HG03442 (cell line): ENCODE data around the gene DNER.

Experiments
- ATAC-seq: cut with Tn5 transposase; IDR thresholded peaks from one replicate; pipeline ENCODE4 v1.9.1; 2021; ENCODE audit warnings: mild to moderate bottlenecking, moderate library complexity; ENCODE audit not compliant: unreplicated experiment

DNER gene

DNA sequence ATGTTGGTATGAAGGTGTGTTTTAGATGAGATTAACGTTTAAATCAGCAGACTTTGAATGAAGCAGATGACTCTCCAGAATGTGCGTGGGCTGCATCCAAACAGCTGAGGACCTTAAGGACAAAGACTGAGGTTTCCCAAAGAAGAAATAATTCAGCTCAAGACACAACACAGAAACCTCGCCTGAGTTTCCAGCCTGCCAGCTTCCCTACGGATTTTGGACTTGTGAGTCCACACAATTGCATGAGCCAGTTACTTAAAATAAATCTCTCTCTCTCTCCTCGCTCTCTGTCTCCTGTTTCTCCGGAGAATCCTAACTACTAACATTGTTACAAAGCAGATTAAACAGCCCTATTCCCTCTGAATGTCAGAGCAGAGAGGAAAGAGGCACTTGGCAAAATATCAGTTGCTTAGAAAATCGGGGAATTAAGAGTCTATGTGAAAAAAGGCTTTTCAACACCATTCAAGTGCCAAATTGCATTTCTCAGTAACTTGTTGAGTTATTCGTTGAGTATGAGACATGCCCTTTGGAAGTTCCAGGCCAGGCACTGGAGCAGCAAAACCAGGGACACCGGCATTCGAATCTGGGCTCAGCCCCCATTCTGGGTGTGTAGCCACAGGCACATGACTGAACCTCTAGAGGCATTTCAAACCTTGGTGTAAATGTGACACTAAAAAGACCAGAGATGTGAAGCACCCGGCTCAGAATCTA lies 268.7 kb downstream of the DNER start:
- no peak for ATAC-seq

DNA sequence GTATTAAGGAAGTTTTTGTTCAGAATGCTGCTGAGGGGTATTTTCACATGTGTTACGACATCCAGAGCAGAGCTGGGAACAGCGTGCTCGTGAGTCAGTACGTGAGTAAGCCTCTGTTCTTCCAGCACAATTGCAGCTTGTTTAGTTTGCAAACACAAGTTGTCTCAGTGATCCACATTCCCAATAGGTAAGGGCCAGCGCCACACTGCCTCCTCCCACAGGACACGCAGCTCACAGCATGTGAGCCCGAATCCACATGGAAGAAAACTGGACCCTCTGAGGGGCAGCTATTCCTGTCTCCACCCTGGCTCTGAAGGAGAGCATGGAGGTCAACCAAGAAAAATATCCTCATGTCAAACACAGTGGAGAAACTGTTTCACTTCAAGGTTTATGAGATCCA lies 269.3 kb downstream of the DNER start:
- no peak for ATAC-seq

DNA sequence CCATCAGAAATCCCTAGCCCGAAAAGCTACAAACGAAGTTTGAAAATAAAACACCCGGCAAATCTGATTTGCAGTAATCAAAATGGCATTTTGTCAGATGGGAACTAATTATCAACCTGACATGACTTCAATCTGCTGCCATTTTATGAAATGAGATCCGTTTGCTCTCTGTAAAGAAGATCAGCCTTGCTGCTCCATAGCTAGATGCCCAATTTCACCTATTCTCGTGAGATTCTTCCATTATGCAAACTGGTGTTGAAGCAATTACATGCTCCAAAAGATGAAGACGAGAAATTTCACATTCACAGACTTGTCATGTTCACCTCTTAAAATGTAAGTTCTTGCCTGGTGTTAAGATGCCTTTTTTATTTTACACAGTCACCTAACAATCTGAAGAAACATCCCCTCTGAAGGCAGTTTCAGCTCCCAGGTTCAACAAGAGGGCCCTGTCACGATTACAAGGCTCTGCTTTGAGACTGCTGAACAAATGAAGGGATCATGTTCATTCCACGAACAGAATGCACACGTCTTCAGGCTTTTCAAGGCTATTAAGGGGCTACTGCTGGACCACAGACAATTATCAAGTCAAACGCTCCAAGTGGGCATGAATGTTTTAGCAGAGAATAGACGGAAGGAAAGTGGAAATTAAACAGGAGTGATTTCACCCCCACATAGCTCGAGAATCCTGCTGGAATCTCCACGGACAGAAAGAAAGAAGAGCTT lies 270.6 kb downstream of the DNER start:
- no peak for ATAC-seq

DNA sequence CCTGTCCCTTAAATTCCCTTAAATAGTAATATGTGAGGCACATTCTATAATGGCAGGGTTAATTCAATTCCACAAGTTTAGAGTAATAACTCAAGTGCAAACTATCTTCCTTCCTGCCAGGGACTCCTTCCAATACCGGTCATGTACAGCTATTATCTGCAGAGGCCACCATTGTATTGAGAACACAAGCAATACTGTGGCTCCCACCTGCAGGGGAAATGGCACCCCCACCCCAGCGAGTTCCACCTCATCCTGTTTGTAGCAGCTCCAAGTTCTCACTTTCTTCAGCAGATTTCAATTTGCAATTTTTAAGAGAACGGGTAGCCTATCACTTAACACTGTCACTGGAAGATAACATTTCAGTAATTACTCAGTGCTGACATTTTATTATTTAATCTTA lies 271.2 kb downstream of the DNER start:
- no peak for ATAC-seq

DNA sequence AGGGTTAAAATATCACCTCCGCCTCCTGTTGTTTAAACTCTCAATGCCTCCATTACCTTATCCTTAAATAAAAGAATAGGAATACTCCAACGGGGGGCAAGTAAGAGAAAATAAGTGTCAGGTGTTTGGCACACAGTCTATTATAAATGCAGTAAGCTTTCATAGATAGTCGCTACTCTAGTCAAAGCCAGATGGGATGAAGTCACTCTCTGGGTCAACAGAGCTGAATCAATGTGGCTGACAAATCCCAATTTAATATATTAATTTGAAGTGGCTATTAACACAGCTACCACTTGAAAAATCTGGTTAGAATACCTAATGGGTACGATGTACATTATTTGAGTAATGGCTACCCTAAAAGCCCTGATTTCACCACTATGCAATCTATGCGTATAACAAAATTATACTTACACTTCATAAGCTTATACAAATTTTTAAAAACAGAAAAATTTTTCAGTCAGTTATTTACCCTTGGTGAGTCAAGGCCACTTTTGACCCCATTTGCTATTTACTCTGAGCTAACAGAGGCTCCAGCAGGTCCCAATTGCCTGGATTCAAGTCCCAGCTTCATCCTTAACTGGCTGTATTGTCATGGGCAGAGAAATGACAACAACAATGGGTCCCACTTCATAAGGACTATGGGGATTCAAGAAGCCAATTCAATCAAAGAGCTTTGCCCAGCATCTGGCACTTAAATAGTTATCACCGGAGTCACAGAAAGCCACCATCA lies 275.8 kb downstream of the DNER start:
- ATAC-seq, result no peak

DNA sequence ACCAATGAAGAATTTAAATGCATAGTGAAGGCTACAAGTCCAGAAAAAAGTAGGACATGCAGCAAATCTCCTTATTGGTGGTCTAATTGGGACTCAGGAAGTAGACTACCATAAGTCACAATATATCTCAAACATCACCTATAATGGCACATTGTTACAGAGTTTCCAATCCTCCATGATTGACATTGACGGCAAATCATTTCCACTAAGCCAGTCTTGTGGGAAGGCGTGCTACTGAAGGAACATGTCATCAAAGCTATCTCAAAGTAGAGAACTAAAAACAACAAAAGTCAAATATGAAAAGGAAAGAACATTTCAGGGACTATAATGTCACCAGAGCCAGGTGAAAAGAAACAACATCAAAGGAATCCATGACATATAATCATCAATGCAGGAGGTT lies 276.9 kb downstream of the DNER start:
- ATAC-seq, result no peak

DNA sequence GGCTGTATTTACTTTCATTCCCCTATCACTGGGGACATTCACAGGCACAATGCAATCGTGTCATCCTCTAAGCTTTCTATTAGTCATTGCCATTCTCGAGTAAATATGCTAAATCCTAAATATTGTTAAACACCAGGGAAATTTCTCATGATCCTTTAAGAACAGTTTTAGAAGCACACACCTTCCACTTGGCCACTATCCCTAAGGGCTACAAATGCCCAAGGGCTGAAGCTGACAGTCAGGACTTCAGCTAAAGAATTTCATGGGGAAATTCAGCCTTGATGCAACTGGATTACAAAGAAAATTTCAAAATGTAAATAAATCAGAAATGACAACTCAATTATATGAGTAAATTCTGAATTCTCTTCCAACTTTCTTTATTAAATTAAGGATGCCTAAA lies 280.2 kb downstream of the DNER start:
- no peak for ATAC-seq

DNA sequence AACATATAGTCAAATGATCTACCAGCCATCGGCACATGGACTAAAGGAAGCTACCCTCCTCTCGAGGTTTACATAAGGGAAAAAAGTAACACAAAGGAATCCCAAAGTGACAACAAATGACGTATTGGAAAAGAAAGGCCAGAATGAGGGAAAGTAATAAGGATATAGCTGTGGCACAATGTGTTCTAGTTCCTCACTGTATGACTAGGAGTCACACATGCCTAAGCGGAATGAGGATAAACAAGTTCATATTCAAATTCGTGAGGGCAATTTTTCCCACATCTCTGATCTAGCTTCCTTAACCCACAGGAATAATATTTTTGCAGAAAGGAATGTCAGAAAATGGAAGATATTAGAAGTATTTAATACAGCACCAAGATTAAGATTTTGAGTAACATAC lies 281.0 kb downstream of the DNER start:
- ATAC-seq, result no peak

DNA sequence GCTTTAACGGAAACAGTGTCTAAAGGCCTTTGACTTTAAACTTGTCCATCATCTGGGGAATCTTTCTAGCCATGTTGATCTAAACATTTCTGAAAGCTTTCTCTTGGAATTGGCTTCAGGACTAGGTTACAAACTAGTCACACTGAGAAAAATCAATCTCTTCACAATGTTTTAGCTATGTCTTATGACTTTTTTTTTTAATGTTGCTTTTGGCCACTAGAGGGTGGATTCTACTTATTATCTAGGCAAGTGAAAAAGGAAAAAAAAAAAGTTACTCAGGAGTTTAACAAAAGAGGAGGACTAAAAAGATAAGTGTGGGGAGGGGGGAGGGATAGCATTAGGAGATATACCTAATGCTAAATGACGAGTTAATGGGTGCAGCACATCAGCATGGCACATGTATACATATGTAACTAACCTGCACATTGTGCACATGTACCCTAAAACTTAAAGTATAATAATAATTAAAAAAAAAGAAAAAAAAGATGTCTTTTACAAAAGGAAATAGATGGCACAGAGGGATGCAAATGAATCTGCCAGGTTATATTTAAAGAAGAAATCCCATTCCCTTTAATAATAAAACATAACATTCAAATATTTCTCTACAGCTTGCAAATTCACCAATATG lies 282.9 kb downstream of the DNER start:
- ATAC-seq, result no peak

DNA sequence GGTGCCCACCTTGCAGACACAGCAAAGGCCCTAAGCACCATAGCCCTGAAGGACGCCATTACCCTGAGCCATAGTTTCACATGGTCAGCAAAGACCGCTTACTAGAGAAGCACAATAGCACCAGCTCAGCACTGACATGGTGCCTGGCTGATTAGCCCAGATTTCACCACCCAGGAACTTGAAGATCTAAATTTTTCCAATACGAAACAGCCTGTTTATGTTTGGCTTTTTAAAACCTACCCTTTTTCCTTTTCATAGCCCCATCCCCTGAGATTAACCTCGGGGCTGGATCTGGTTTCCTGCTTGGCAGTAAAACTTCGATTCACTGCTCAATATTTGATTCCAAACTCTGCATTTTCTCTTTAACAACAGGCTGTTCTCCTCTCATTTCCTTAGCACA lies 284.8 kb downstream of the DNER start:
- no peak for ATAC-seq

DNA sequence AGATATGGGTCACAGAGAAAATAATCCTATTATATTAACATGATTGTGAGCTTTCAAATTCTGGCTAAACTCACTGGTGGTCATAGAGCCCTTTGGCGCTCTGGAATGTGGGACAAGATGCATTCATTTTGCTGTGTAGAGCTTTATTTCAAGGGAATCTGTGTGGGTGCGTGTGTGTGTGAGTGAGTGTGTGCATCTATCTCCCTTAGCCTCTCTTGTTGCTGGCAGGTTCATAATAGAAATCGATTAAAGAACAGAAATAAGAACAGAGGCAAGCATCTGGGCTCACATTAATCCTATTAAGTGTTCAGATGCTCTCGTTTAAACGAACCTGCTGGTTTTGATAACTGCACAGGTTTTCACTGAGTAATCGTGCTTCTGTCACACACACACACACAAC lies 287.9 kb downstream of the DNER start:
- no peak for ATAC-seq

DNA sequence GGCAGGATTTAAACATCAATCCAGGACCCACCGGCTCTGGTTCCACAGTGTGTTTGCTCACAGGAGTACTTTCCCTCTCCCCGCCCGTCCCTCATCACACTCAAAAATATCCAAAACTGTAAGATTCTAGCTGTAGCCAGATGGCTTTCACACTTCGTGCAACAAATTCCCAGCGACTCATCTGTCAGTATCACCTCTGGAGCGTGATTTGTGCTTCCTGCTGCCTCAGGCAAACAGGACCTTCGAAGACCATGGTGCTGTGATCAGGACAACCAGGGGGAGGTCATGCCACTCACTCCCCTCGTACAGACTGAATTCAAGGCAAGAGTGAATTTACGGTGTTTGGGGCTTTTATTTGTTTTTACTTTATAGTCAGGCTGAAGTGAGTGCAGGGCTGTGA lies 288.8 kb downstream of the DNER start:
- ATAC-seq, result no peak

DNA sequence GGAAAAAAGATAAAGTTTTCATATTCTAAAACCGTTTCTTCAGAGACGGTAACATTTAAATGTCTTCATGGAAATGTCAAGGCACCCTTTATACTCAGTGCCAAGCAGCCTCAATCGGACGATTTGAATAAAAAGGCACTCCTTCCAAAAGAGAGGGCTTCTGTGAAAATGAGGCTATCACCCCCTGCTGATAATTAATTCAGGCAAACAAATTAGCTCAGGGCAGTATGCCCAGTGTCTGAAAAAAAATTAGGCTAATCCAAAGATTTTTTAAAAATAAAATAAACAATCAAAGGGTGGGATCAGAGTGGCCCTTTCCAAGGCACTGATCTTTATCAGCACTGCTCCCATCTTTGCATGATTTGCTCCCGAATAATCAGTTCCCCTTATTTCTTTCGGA lies 292.3 kb downstream of the DNER start:
- no peak for ATAC-seq

DNA sequence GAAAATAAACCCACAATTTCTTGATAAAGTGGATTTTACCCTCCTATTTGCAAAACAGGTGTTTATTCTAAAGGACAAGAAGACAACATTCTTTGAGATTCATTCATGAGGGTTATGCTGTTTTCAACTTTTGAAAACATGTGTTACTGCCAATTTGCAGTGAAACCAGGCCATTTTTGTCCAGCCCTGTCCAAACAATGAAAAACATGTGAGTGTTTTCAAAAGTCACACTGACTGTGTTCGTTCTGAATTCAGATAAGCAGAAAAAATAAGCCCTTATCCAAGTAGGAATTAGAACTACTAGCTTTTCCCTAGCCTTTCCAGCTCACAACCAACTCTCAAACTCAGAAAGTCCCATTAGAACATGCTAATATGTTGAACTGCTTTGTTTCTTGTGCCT lies 295.2 kb downstream of the DNER start:
- no peak for ATAC-seq

DNA sequence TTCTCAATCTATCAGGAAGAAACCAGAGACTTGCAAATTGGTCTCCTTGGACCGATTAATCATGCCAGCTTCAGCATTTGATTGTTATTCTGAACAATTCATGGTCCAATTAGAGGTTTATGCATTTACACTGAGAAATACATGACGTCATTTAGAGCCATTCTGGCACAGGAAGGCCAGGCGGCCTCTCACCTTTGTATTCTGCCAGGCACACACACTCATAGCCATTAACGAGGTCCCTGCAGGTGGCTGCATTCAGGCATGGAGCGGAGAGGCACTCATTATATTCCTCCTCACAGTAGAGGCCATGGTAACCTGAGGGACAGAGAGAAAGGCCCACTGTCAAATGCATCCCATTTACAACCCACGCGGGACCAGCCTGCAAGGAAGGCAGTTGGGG lies 296.4 kb downstream of the DNER start:
- ATAC-seq, result no peak

DNA sequence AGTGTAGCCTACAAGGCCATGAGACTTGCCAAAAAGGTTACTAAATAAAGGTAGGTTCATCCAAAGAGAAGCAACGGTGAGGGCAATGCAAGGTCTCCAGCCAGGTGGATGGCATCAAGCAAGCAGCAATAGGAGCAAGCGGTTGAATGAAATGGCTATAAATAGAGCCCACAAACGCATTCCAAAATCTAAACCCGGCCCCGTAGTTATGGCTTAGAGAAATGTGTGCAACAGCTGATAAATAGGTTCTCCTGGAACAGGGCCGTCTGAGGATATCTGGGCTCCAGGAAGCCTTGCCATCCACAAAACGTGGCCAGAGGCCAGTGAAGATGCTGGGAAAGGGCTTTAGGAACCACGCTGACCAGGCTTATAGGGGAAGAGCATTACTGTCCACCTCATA lies 297.2 kb downstream of the DNER start:
- no peak for ATAC-seq

DNA sequence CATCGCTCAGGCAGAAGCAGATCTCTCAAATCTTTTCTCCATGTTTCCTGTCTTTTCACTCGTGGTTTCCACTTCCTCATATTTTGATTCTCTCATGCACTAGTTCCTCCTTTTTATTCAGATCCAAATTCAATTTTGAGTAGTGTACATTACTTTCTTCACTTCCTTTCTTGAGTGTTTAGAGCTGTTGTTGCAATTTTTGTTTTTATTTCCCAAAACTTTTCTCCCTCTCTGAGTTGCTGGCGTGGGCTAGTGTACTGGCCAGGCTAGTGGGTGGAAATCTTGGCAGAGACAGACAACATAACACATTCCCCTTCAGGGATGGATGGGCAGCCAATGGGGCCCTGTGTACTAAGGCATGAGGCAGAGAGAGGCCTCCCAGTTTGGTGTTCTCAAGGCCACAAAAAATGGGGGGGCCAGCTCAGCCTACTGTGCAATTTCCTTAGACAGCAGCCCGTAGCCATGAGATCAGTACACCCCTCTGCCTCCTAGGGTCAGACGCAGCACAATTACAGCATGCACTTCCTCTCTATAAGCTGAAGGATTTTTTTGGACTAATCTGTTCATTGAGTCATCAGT lies 298.1 kb downstream of the DNER start:
- no peak for ATAC-seq

DNA sequence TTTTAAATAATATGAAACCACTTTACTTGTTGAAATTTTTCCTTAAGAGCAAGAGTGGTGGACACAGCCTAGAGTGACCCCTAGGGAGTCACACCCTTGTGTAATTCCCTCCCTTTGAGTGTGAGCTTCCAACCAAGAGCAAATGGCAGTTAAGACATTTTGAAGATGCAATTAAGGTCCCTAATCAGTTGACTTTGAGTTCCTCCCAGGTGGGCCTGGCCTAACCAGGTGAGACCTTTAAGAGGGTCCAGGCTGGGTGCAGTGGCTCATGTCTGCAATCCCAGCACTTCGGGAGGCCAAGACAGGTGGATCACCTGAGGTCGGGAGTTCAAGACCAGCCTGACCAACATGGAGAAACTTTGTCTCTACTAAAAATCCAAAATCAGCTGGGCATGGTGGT lies 299.7 kb downstream of the DNER start:
- ATAC-seq, result no peak

DNA sequence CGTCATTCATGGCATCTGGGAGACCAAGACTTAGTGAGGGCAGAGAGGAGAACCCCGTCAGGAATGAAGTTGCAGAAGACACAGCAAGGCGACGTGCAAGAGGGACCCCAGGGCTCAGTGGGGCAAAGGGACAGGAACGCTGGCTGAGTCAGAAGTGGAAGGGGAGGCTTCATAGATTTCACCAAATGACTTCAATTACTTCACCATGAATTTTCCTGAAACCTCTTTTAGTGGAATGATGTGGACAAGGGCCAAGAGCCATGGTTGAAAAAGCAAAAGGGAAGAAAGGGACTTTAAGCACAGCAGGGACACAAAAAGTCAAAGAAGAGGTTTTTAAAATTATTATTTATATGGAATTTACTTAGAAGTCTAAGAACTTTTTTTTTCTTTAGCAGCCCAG lies 301.7 kb downstream of the DNER start:
- no peak for ATAC-seq

DNA sequence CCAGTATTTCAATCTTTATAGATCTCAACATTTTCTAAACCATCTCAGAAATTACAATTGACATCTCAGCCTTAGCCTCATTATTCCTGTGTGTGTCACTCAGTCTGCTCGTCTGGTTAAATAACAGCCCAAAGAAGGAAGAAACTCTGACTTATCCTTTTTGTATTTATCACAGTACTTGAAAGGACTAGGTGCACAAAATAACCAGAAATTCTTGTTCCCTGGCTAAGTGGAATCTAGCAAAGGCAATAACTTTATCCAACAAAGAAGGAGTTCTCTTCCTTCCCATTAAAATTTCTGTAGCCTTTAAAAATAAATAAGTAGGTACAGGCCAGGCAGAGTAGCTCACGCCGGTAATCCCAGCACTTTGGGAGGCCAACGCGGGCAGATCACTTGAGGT lies 303.4 kb downstream of the DNER start:
- ATAC-seq, result no peak

DNA sequence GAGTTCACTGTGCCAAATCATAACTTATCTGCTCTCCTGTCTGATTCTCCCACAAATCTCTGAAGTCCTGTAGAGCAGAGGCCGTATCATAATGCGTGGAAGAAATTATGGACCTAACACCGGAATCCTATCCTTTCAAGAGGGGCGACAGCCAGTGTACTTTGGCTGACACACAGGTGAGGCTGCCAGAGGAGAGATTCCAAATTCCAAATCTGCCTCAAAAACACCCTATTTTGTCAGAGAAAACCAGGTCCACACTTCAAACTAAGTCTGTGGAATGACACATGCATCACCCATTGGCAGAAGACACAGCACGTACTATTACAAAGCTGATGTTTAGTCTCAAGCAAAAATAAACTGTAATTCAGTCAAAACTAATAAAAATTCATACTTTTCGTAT lies 304.1 kb downstream of the DNER start:
- ATAC-seq, result no peak
